NCI-H187 treated with DMSO at 0.1 percent for 48 hours (cell line): ENCODE measurements around the gene PAX8.
A peak's percentile ranks its signal among the peaks of the same experiment; 100 is the strongest.

Experiments used
- DNase-seq: peaks from one replicate; lab custom pipeline; 2025; lab: John Stamatoyannopoulos, UW

PAX8 gene

GRCh38 chr2:113219889-113220641 lies 58.7 kb downstream of the PAX8 start:
- no peak for DNase-seq

DNA sequence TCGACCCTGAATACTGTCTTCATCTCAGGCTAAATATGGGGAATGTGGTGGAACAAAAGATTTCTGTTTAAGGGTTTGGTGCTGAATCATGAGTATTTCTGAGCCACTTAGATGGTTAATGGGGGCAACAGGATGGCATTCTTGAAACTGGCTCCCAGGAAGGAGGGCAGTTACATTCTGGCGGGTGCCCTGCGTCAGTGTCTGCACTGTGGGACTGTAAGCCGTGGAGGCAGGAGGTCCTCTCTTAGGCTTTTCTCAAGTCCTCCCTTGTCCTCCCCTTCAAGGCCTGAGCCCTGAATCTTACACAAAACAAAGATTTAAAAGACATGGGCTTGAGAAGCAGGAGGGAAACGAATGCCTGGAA lies 59.2 kb downstream of the PAX8 start:
- DNase-seq, result no peak

DNA sequence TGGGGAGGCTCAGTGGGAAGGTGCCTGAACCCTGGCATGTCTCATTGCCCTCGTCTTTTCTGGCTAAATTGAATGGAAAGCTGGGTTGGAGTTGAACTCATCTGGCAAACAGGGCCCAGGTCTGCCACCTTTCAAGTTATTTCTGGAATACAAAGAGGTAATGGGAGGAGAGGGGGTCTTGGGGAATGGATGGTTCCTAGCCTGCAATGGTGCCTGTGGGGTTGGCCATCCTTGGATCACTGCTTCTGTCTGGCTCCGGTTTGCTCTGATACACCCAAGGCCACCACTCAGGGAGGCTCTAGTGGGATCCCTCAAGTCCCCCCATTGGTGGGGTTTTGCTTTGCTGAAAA lies 59.7 kb downstream of the PAX8 start:
- DNase-seq, result no peak

DNA sequence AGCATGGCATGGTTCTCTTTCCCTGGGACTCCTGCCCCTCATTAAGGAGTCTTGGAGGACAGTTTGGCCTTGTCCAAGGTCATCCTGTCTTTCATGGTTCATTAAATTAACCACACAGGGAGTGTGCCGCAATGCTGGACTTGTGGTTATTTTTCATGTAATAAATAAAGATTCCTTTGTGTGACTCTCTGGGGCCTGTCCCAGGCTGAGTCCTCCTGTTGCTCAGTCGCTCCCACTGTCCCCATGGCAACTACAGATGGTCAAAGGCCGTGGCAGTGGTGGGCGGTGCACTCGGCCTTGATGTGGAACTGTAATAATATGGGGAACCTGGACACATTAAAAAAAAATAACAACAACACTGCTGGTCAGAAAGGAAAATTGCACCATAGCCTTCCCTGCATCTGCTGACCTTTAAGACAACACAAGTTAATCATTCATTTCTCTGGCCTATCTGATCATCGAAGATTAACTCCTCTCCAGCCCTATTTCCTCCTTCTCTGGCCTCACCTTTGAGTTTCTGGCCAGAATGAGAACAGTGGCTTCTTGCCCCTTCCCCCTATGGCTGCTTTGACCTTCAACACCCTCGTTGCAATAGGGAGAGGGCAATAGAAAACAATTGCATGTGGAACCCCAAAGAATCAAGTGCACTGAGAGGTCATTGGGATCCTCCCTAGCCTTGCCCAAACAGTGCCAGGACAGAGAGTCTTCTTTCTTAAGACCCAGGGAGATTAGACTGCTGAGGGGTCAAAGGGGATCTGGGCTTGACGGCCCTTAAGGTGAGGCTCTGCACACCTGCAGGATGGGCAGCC lies 60.2 kb downstream of the PAX8 start:
- DNase-seq, result no peak

GRCh38 chr2:113217455-113218282 lies 61.1 kb downstream of the PAX8 start:
- no peak for DNase-seq

DNA sequence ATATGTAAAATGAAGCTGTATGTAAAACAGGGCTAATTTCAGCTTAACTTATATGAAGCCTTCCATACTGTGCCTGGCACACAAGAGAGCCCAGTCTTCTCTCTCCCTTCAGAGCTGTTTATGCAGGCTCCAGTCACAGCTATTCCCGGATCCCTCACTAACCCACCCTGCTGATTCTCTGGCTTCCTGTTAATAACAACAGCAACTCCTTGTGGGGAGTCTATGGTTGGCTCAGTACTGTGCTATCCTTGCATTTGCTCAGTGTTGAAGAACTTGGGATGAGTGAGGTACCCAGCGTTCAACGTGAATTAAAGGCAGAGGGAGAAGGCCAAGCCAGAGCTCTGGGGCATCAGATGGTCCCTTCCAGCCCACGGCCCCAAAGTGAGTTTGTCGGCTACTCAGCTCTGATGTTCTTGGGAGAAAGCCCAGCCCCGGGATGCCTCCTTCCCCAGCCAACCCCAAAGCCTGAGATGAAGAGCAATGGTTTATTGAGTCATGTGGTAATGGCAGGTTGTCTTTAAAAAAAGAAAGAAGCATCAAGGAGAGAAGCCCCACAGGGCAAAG lies 61.7 kb downstream of the PAX8 start:
- DNase-seq, result no peak

DNA sequence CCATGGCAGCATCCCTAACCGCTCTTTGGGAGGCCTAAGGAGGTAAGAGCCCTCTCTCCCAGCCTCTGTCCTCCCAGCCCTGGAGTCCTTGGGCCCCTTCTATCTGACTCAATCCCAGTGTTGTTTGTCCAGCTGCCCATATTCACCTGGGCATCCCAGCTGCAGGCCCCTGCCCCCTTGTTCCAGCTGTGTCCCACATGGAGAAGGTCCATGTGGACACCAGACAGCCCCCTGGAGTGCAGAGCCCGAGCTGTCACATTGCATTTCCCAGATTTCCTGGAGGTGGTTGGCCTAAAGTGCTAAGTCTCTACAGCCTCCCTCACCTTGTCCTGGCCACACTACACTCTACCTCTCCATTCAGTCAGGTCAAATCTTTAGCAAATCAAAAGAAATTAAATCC lies 62.4 kb downstream of the PAX8 start:
- DNase-seq, result no peak

GRCh38 chr2:113215056-113215455 lies 63.7 kb downstream of the PAX8 start:
- DNase-seq, result no peak

- no peak for DNase-seq
Observed at GRCh38 chr2:113214141-113214540, 64.6 kb downstream of the PAX8 start.

GRCh38 chr2:113213061-113213930 lies 65.4 kb downstream of the PAX8 start:
- DNase-seq, result no peak

DNA sequence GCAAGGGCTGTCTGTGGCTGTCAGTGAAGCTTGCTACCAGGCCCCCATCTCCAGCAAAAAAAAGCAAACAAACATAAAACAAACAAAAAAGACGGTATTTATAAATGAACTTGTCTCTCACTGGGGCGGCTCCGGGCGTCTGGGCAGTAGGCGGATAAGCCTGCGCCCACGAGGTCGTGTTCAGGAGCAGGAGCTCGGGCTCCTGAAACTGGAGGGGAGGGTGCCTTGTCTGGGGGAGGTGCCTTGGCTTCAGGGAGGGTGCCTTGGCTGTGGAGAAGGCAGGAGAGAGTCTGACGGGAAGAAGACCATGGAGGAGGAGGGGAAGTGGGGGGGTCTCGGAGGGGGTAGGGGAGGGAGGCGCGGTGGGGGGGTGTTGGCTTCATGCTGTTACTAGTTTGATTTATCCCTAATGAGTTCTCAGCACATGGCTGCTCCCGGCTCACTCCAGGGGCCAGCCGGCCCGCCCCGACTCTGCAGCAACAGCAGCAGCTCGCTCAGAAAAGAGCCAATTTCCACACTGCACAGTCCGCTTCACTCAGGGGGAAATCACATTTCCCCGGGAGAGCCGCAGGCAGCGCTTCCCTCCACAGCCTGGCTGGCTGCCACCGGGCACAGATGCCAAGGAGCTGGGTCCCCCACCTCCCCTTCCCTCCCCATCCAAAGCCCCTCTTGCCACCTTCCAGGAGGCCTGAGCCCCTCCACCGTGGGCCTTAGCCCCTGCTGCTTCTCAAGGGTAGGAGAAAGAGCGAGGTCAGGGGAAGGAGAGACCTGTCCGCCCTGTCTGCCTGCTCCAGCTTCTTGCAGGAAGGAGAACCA lies 66.3 kb downstream of the PAX8 start:
- DNase-seq, result no peak

GRCh38 chr2:113211226-113212105 lies 67.3 kb downstream of the PAX8 start:
- DNase-seq, result no peak

DNA sequence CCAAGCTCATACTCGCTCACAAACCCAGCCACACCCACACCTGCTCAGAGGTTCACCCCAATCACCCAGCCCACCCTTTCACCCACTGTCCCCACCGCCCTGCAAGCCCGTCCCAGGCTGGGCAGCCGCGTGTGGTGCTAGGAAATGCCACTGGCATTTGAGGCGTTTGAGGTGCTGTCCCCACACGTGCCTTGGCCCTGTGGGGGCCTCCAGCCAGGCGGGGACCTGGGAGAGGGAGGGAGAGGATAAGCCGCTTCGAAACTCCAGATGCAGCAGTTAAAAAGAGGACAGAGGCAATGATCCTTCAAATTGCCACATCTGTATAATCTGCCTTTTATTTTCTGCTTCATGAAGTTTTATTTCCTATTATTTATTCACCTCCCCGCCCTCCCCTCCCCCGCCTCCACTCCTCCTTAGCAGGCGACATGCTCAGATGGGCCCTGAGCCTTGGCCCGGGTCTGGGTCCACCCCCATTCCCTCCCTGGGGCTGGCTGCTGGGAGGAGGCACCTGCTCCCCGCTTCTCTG lies 69.0 kb downstream of the PAX8 start:
- no peak for DNase-seq

DNA sequence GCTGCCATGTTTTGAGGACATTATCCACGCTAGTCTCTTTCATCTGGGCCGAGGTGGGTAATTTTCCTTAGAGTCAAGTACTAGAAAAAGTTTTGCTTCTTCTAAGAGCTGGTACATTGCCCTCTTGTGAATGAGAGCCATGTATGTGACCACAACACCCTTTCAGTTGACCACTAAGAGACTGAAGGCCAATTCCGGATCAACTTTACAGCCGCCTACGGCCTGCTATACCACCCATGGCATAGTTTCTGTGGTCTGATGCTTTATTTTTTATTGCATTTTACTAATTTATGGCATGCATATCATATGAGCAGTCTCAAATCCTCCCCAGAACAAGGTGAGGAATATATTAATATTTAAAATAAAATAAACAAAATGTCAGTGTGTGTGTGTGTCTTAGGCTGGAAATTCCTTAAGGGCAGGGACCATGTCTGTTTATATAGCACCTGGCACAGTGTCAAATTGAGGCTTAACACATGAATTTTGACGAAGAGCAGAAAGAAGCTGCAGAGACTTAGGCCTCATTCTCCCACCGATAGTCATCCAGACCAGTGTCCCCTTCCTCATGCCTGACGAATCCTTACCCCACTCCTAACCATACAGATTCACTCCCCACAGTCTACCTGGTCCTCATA lies 69.6 kb downstream of the PAX8 start:
- DNase-seq, result no peak

DNA sequence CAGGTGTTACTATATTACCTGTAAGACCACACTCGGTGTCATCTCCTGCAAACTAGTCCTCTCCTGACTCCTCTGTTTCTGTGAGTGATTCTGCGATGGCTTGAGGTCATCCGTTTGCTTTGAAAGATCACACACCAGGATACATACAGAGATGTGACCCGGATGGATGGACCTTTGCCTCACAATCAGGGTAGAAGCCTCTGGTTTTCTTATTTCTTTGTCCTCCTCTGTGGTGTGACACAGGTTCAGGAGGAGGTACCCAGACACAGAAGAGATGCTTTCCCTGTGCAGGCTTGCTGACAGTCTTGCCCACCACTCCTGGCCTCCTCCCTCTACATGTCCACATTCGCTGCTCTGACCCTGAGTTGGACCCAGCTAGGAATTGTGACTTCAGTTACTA lies 70.3 kb downstream of the PAX8 start:
- no peak for DNase-seq

DNA sequence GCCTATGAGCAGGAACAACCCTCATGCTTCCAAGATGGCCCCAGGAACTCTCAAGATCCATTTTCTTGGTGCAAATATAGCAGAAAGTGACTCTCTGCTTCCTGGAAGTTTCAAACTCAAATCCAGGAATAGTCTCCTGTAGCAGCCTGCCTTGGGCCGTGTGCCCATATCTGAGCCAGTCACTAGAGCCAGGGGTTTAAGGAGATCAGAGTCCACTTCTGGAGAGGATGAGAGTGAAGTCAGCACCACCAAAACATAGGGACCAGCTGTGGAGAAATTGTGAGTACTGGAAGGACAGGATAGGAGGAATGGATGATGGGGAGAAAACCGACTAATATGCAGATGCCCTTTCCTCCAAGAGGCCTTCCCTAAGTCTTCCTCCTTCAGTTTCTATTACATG lies 71.7 kb downstream of the PAX8 start:
- DNase-seq, result no peak

GRCh38 chr2:113206251-113206650 lies 72.5 kb downstream of the PAX8 start:
- peak; percentile 15 for DNase-seq

DNA sequence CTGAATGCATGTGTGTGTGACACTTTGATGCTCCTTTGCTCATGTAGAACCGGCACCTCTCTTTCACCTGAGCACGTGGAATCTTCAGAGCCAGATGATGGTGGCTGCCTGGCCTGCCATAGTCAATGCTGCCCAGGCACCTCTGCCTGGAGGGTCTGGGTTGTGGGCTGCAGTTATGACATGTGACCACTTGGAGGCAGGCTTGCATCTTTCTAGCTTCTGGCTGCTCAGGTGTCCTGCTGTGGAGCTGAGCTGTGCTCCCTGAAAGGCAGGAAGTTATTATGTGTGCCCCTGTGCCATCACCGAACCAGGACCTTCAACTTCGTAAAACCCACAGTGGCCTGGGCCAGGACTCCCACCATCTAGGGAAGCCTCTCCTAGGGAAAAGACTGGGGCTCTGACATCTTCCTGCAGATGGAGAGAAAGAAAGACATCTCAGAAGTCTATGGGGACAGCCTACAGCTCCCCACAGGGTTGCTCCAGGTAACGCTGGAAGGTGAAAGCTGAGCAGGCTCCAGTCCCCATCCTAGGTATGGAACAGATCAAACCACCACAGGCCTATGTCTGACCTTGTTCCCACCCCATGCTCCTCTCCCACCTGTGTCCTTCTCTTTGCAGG lies 74.7 kb downstream of the PAX8 start:
- DNase-seq, result peak; percentile 8

- no peak for DNase-seq
Observed at GRCh38 chr2:113203217-113203530, 75.5 kb downstream of the PAX8 start.
